ENCODE results near the gene IL21. TPM values are rescaled to one million over a fixed set of nuclear protein-coding genes. Genes with fewer than 3 reads are reported as not detected.

Gene IL21
- total and polyA plus RNA-seq, 8 donors = not detected

DNA sequence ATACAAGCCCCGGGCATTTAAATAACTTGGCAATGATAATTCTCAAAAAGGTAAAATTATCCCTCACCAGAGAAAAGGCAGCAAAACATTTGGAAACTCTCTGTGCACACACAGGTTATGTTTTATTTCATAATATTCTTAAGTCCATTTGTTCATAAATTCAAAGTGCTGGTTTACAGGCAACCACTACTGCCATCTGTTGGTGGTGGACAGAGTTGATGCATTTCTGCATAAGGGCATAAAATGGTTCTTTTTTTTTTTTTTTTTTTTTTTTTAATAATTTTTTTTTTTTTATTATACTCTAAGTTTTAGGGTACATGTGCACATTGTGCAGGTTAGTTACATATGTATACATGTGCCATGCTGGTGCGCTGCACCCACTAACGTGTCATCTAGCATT, 31.5 kb upstream of the IL21 start:
- Histone ChIP-seq H3K9me3 (no peaks in the 10 kb centered on the region), H3K27ac (no peak overlapping the region), H3K4me1 (no peaks in the 10 kb centered on the region), H3K27me3 (no peaks in the 10 kb centered on the region), H3K4me3 (no peak overlapping the region), H3K36me3 (no peaks in the 10 kb centered on the region)
- FAIRE-seq (no peak), DNase-seq (peak in 1 of 6 donors; percentile 20), ATAC-seq (peak in 1 of 4 donors; percentile 51)
- 77 to 81% methylated on average over 1 of the region's 3 CpGs for WGBS, 2 donors
- TF ChIP-seq, protein P1, sequence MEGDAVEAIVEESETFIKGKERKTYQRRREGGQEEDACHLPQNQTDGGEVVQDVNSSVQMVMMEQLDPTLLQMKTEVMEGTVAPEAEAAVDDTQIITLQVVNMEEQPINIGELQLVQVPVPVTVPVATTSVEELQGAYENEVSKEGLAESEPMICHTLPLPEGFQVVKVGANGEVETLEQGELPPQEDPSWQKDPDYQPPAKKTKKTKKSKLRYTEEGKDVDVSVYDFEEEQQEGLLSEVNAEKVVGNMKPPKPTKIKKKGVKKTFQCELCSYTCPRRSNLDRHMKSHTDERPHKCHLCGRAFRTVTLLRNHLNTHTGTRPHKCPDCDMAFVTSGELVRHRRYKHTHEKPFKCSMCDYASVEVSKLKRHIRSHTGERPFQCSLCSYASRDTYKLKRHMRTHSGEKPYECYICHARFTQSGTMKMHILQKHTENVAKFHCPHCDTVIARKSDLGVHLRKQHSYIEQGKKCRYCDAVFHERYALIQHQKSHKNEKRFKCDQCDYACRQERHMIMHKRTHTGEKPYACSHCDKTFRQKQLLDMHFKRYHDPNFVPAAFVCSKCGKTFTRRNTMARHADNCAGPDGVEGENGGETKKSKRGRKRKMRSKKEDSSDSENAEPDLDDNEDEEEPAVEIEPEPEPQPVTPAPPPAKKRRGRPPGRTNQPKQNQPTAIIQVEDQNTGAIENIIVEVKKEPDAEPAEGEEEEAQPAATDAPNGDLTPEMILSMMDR (IDR thresholded peaks at IDR 0.05) = peak in 1 of 4 donors; percentile 24
- intact Hi-C loops (cut with DNase I) = no loop called here

- TF ChIP-seq, protein P1 (IDR thresholded peaks at IDR 0.05) = no peak
- Histone ChIP-seq H3K27ac (no peak overlapping the region), H3K36me3 (no peaks in the 10 kb centered on the region), H3K27me3 (no peaks in the 10 kb centered on the region), H3K4me3 (no peak overlapping the region), H3K4me1 (no peaks in the 10 kb centered on the region), H3K9me3 (no peaks in the 10 kb centered on the region)
- WGBS, 2 donors = 77 to 79% methylated on average over 1 of the region's 1 CpG
- no peak for ATAC-seq
- FAIRE-seq = no peak
- intact Hi-C loops (cut with DNase I) = no loop called here
- no peak for DNase-seq
Observed at GRCh38 chr4:122650148-122650547, 29.3 kb upstream of the IL21 start.

GRCh38 chr4:122647656-122648055, 26.8 kb upstream of the IL21 start:
- intact Hi-C loops (cut with DNase I) = no loop called here
- Histone ChIP-seq H3K27me3 (no peaks in the 10 kb centered on the region), H3K9me3 (no peaks in the 10 kb centered on the region), H3K36me3 (no peaks in the 10 kb centered on the region), H3K27ac (no peak overlapping the region), H3K4me1 (no peaks in the 10 kb centered on the region), H3K4me3 (no peak overlapping the region)
- DNase-seq = no peak
- ATAC-seq = no peak
- 52 to 69% methylated on average over 3 of the region's 3 CpGs for WGBS, 2 donors
- no peak for FAIRE-seq
- TF ChIP-seq, protein P1 (IDR thresholded peaks at IDR 0.05) = no peak

DNA sequence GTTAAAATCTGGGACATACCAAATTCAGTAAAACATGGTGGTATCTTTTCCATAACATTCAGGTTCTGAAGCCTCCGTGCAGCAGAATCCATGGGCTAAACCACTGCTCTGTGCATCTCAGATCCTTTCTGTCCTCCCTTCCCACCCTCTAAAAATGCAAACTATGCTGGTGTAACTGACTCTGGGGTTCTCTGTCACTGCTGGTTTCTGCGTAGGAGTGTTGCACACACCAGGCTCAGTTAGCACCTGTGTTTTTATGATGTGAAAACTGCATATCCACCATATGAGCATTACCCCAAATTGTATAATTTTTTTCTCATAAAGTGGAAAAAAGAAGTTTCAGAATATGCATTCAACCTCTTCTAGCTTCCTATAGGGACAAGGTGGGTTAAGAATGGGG, 22.4 kb upstream of the IL21 start:
- FAIRE-seq = no peak
- no peaks in the 10 kb centered on the region for H3K9me3 ChIP-seq
- H3K27me3 ChIP-seq = no peaks in the 10 kb centered on the region
- DNase-seq = no peak
- TF ChIP-seq, protein P1 (IDR thresholded peaks at IDR 0.05) = no peak
- WGBS, 2 donors = 68% methylated on average over 2 of the region's 2 CpGs
- H3K4me1 ChIP-seq = peaks cover 0 to 5% (median 0%) of the 10 kb centered on the region in 3 donors
- H3K4me3 ChIP-seq = no peak overlapping the region
- no peaks in the 10 kb centered on the region for H3K36me3 ChIP-seq
- H3K27ac ChIP-seq = no peak overlapping the region
- no peak for ATAC-seq
- intact Hi-C loops (cut with DNase I) = no loop called here

DNA sequence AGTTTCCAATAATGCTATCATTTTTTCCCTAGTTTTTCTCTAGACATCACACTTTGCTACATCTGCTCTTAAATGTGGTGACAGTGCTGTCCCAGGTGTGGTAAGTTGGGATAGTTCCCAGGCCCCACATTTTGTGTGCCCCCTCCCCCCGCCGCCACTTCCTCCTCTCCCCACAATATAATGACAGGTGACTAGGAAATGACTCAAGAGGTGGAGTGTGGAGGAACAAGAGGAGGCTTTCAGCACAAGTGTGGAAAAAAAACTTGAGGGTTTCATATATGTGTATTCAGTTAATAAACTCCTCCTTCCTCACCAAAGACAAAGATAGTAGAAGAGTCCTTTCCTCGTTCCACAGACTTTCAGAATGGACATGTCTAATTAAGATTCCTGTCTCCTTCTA, 18.3 kb upstream of the IL21 start:
- no peaks in the 10 kb centered on the region for H3K36me3 ChIP-seq
- no peaks in the 10 kb centered on the region for H3K9me3 ChIP-seq
- no peaks in the 10 kb centered on the region for H3K27me3 ChIP-seq
- intact Hi-C loops (cut with DNase I) = no loop called here
- H3K4me1 ChIP-seq = peaks cover 0 to 5% (median 0%) of the 10 kb centered on the region in 3 donors
- H3K4me3 ChIP-seq = no peak overlapping the region
- DNase-seq = no peak
- TF ChIP-seq, protein P1 (IDR thresholded peaks at IDR 0.05) = no peak
- no peak for FAIRE-seq
- no peak for ATAC-seq
- no peak overlapping the region for H3K27ac ChIP-seq
- WGBS, 2 donors = 43 to 57% methylated on average over 3 of the region's 3 CpGs
